Thymus (tissue), 11 donors: Measurements from ENCODE around the gene MFSD2A. TPM values are rescaled to one million over a fixed set of nuclear protein-coding genes. Genes with fewer than 3 reads are reported as not detected.

Experiments
- DNase-seq, 9 donors: peaks; one replicate each; pipeline ENCODE4 v3.0.0-alpha.2; 2013; ENCODE audit warnings: low spot score in 9 of 9, low read depth in 6 of 9, missing footprints in 1 of 9
- H3K27ac ChIP-seq, 2 donors: one replicate each; pipeline ENCODE4 v1.5.1; 2013; ENCODE audit warnings: control low read depth in 1 of 2, low read depth in 1 of 2, low read length in 1 of 2, mild to moderate bottlenecking in 1 of 2, moderate library complexity in 1 of 2
- H3K27me3 ChIP-seq, 2 donors: one replicate each; pipeline ENCODE4 v1.5.1; 2013; ENCODE audit warnings: low read length in 1 of 2; ENCODE audit not compliant: control insufficient read depth in 2 of 2, insufficient read depth in 1 of 2
- H3K36me3 ChIP-seq, 2 donors: one replicate each; pipeline ENCODE4 v1.5.1; 2013; ENCODE audit warnings: low read length in 1 of 2, mild to moderate bottlenecking in 1 of 2, moderate library complexity in 1 of 2; ENCODE audit not compliant: control insufficient read depth in 2 of 2, insufficient read depth in 2 of 2
- H3K4me1 ChIP-seq, 2 donors: one replicate each; pipeline ENCODE4 v1.5.1; 2013; ENCODE audit warnings: low read length in 2 of 2; ENCODE audit not compliant: control insufficient read depth in 2 of 2, insufficient read depth in 2 of 2
- H3K4me3 ChIP-seq, 2 donors: one replicate each; pipeline ENCODE4 v1.5.1; 2013; ENCODE audit warnings: low read length in 2 of 2, control low read depth in 1 of 2, mild to moderate bottlenecking in 1 of 2
- H3K9me3 ChIP-seq, 2 donors: one replicate each; pipeline ENCODE4 v1.5.1; 2013; ENCODE audit warnings: low read length in 1 of 2, mild to moderate bottlenecking in 1 of 2; ENCODE audit not compliant: control insufficient read depth in 2 of 2, insufficient read depth in 1 of 2
- WGBS: extraction: QIAGEN DNeasy Blood & Tissue Kit; methylation state at CpG from one replicate; pipeline ENCODE4 v1.1.7; 2013; 5-methylcytosine and 5-hydroxymethylcytosine counted together
- polyA plus RNA-seq: library from polyadenylated mRNA; stranded (reverse); fragments of 200-250 nt; gene quantifications from one replicate; pipeline ENCODE4 v1.2.3, GENCODE V29; 2013
- total RNA-seq: library from RNA; stranded (reverse); fragments of 120-200 nt; gene quantifications from one replicate; pipeline ENCODE4 v1.2.4, GENCODE V29; 2013
- donor health status: healthy.

Gene MFSD2A
- total and polyA plus RNA-seq, 2 donors = 2.3 to 2.9 TPM

GRCh38 chr1:39984951-39985350, 30.0 kb downstream of the MFSD2A start:
- WGBS = 95% methylated on average over 7 of the region's 7 CpGs

GRCh38 chr1:39987869-39988268, 32.9 kb downstream of the MFSD2A start:
- Histone ChIP-seq H3K36me3 (no peaks in the 10 kb centered on the region), H3K27ac (no peak overlapping the region), H3K9me3 (no peaks in the 10 kb centered on the region), H3K4me1 (no peaks in the 10 kb centered on the region), H3K4me3 (no peak overlapping the region), H3K27me3 (no peaks in the 10 kb centered on the region)
- DNase-seq = no peak
- WGBS = 76% methylated on average over 3 of the region's 3 CpGs

More at GRCh38 chr1:39984951-39985350, 30.0 kb downstream of the MFSD2A start:
- Histone ChIP-seq H3K36me3 (no peaks in the 10 kb centered on the region), H3K27ac (no peak overlapping the region), H3K4me3 (no peak overlapping the region), H3K9me3 (no peaks in the 10 kb centered on the region), H3K27me3 (no peaks in the 10 kb centered on the region), H3K4me1 (no peaks in the 10 kb centered on the region)
- no peak for DNase-seq

DNA sequence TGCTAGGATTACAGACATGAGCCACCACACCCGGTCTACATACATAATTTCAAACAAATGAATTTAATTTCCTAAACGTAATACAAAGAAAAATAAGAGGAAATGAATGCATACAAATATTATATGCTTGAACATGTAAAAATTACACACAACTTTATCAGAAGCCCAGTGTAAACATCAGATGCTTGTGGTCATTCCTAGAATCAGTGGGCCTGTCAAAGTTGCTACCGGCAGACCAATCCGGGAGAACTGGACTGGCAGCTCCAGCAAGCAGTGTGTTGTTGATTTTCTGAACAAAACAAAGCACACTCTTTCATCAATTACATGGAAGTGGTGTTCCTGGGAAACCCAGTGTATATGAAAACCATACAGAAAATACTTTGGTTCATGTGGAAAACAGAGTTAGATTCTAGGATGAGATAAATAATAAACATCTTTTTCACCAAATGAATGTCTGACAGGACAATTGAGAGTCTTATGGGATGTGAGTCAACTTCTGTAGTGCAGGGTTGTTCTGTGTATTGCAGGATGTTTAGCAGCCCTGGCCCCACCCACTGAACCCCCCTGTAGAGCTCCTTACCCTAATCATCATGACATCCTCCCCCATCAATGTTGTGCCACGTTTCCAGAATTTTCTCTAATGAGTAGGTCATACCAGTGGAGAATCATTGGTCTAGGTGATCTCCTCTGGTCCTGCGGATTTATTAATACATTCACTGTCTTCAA, 33.8 kb downstream of the MFSD2A start:
- no peaks in the 10 kb centered on the region for H3K27me3 ChIP-seq
- no peak overlapping the region for H3K4me3 ChIP-seq
- no peaks in the 10 kb centered on the region for H3K9me3 ChIP-seq
- H3K27ac ChIP-seq = no peak overlapping the region
- WGBS = 95% methylated on average over 6 of the region's 6 CpGs
- DNase-seq = no peak
- no peaks in the 10 kb centered on the region for H3K4me1 ChIP-seq
- no peaks in the 10 kb centered on the region for H3K36me3 ChIP-seq

DNA sequence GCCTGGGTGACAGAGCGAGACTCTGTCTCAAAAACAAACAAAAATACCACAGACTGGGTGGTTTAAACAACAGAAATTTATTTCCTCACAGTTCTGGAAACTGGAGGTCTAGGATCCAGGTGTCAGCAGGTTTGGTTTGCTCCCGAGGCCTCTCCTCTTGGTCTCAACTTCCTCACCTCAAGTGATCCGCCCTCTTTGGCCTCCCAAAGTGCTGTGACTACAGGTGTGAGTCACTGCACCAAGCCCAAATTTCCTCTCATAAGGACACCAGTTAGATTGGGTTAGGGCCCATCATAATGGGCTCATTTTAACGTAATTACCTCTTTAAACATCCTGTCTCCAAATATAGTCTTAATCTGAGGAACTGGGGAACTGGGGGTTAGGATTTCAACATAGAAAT, 35.5 kb downstream of the MFSD2A start:
- 90% methylated on average over 4 of the region's 4 CpGs for WGBS
- Histone ChIP-seq H3K27ac (no peak overlapping the region), H3K4me3 (no peak overlapping the region), H3K36me3 (no peaks in the 10 kb centered on the region), H3K27me3 (no peaks in the 10 kb centered on the region), H3K9me3 (no peaks in the 10 kb centered on the region), H3K4me1 (peaks cover 0 to 8% of the 10 kb centered on the region in 2 donors)
- DNase-seq = no peak

GRCh38 chr1:39992234-39992633, 37.3 kb downstream of the MFSD2A start:
- 80% methylated on average over 2 of the region's 2 CpGs for WGBS
- Histone ChIP-seq H3K4me1 (peaks cover 4 to 18% of the 10 kb centered on the region in 2 donors), H3K27ac (no peak overlapping the region), H3K4me3 (no peak overlapping the region), H3K9me3 (no peaks in the 10 kb centered on the region), H3K27me3 (no peaks in the 10 kb centered on the region), H3K36me3 (no peaks in the 10 kb centered on the region)
- DNase-seq = no peak

GRCh38 chr1:39992888-39993287, 37.9 kb downstream of the MFSD2A start:
- no peak overlapping the region for H3K27ac ChIP-seq
- peaks cover 4 to 18% of the 10 kb centered on the region in 2 donors for H3K4me1 ChIP-seq
- H3K36me3 ChIP-seq = no peaks in the 10 kb centered on the region
- H3K4me3 ChIP-seq = no peak overlapping the region
- H3K9me3 ChIP-seq = no peaks in the 10 kb centered on the region
- DNase-seq = no peak
- no peaks in the 10 kb centered on the region for H3K27me3 ChIP-seq
- 97% methylated on average over 5 of the region's 5 CpGs for WGBS

DNA sequence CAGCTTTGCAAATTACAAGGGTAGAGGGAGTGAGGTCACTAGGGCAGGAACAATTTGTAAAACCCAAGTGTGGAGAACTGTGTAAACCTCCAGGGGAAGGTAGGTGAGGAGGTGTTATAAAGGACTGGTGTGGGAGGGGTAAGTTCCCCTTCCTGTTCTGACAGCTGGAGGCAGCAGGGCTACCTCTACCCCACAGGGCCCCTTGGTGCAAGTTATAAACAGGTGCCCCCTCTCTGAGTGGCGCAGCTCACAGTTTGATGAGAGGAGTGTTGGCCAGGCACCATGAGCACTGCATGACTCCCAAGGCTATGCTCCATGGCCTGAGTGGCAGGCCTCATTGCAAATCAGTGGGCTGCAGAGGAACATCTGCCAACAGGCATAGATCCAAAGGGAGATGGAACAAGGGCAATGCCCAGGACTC, 41.0 kb downstream of the MFSD2A start:
- no peaks in the 10 kb centered on the region for H3K27me3 ChIP-seq
- H3K27ac ChIP-seq = peak overlapping the region in 1 of 2 donors; percentile 82
- no peaks in the 10 kb centered on the region for H3K9me3 ChIP-seq
- peak; percentile 31 to 81 (median 54) for DNase-seq
- H3K4me3 ChIP-seq = no peak overlapping the region
- H3K4me1 ChIP-seq = peaks cover 4 to 18% of the 10 kb centered on the region in 2 donors
- WGBS = 60% methylated on average over 1 of the region's 1 CpG
- H3K36me3 ChIP-seq = no peaks in the 10 kb centered on the region

GRCh38 chr1:39996396-39997004, 41.6 kb downstream of the MFSD2A start:
- Histone ChIP-seq H3K4me3 (no peak overlapping the region), H3K27me3 (no peaks in the 10 kb centered on the region), H3K36me3 (no peaks in the 10 kb centered on the region), H3K4me1 (peaks cover 4 to 18% of the 10 kb centered on the region in 2 donors), H3K27ac (peak overlapping the region in 1 of 2 donors; percentile 82), H3K9me3 (no peaks in the 10 kb centered on the region)
- DNase-seq = no peak

DNA sequence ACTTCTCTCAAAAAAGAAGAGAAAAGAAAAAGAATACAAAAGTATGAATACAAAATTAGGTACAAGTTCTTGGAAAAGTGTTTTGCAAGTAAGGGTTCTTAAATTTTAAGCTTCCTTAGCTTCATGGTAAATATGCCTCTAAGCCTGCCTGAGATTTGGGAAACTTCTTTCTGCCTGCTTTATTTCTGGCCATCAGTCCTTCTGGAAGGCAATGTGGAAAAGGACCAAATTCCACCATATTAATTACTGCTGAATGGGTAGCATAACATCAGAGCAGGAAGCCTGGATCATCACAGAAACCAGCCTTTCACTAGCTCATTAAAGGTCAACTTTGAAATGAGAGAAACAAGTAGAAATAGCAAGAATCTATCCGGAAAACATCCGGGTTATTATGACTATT, 46.5 kb downstream of the MFSD2A start:
- no peak for DNase-seq
- WGBS = 93% methylated on average over 2 of the region's 2 CpGs
- H3K27me3 ChIP-seq = no peaks in the 10 kb centered on the region
- no peak overlapping the region for H3K4me3 ChIP-seq
- H3K27ac ChIP-seq = no peak overlapping the region
- no peaks in the 10 kb centered on the region for H3K9me3 ChIP-seq
- H3K36me3 ChIP-seq = no peaks in the 10 kb centered on the region
- no peaks in the 10 kb centered on the region for H3K4me1 ChIP-seq
